Neuronal stem cell (in vitro differentiated cells): ENCODE measurements around the gene IMMP2L.

Experiments
- DNase-seq: peaks from one replicate; pipeline ENCODE4 v3.0.0-alpha.2; 2013; ENCODE audit warnings: low spot score
- H2AFZ ChIP-seq: one replicate; pipeline ENCODE4 v1.6.1; 2013; ENCODE audit warnings: mild to moderate bottlenecking, low read length, inconsistent platforms
- H2AK5ac ChIP-seq: 2 replicates; pipeline ENCODE4 v1.6.1; 2013; ENCODE audit warnings: low read depth, mild to moderate bottlenecking, inconsistent platforms, low read length, moderate library complexity, mixed read lengths
- H2BK120ac ChIP-seq: 2 replicates; pipeline ENCODE4 v1.6.1; 2013; ENCODE audit warnings: low read depth, mild to moderate bottlenecking, inconsistent platforms, low read length, moderate library complexity, mixed read lengths
- H2BK12ac ChIP-seq: one replicate; pipeline ENCODE4 v1.6.1; 2013; ENCODE audit warnings: low read length, inconsistent platforms
- H2BK15ac ChIP-seq: 2 replicates; pipeline ENCODE4 v1.6.1; 2013; ENCODE audit warnings: mild to moderate bottlenecking, low read length, inconsistent platforms, mixed read lengths
- H2BK5ac ChIP-seq: one replicate; pipeline ENCODE4 v1.6.1; 2013; ENCODE audit warnings: inconsistent platforms, mild to moderate bottlenecking, low read length, moderate library complexity
- H3K14ac ChIP-seq: one replicate; pipeline ENCODE4 v1.6.1; 2013; ENCODE audit warnings: low read length, inconsistent platforms
- H3K18ac ChIP-seq: 2 replicates; pipeline ENCODE4 v1.6.1; 2013; ENCODE audit warnings: low read length, inconsistent platforms
- H3K23ac ChIP-seq: 2 replicates; pipeline ENCODE4 v1.6.1; 2013; ENCODE audit warnings: low read depth, mild to moderate bottlenecking, mixed read lengths, low read length, inconsistent platforms; ENCODE audit not compliant: poor library complexity
- H3K27ac ChIP-seq: replicated peaks from 3 replicates; pipeline ENCODE4 v1.5.1; 2013; ENCODE audit warnings: low read length, inconsistent platforms
- H3K27me3 ChIP-seq, 3 experiments: 2 replicates each; pipeline ENCODE4 v1.6.1; 2013; ENCODE audit warnings: low read length in 3 of 3, mild to moderate bottlenecking in 2 of 3, inconsistent platforms in 1 of 3, low read depth in 1 of 3, mixed read lengths in 1 of 3, moderate library complexity in 1 of 3; ENCODE audit not compliant: control insufficient read depth in 3 of 3, insufficient read depth in 3 of 3
- H3K36me3 ChIP-seq, 2 donors: replicated peaks in 1 of 2; 2 replicates each; pipeline ENCODE4 v1.6.1; 2013; ENCODE audit warnings: low read length in 2 of 2; ENCODE audit not compliant: control insufficient read depth in 2 of 2, insufficient read depth in 2 of 2
- H3K4ac ChIP-seq: 2 replicates; pipeline ENCODE4 v1.6.1; 2013; ENCODE audit warnings: inconsistent platforms, mild to moderate bottlenecking, low read length, moderate library complexity
- H3K4me1 ChIP-seq, 2 donors: 1 replicate in 1 of 2; 2 replicates in 1 of 2; pipeline ENCODE4 v1.6.1; 2013; ENCODE audit warnings: low read length in 2 of 2, low read depth in 1 of 2; ENCODE audit not compliant: control insufficient read depth in 2 of 2, insufficient read depth in 1 of 2
- H3K4me2 ChIP-seq: one replicate; pipeline ENCODE4 v1.6.1; 2013; ENCODE audit warnings: mild to moderate bottlenecking, low read length, inconsistent platforms; ENCODE audit not compliant: insufficient read depth, poor library complexity, severe bottlenecking
- H3K4me3 ChIP-seq, 2 donors: 2 replicates each; pipeline ENCODE4 v1.5.1; 2013; ENCODE audit warnings: low read length in 2 of 2, mild to moderate bottlenecking in 2 of 2, inconsistent platforms in 1 of 2, moderate library complexity in 1 of 2
- H3K79me1 ChIP-seq: one replicate; pipeline ENCODE4 v1.6.1; 2013; ENCODE audit warnings: low read depth, mild to moderate bottlenecking, inconsistent platforms, low read length, moderate library complexity
- H3K9ac ChIP-seq: one replicate; pipeline ENCODE4 v1.6.1; 2013; ENCODE audit warnings: mild to moderate bottlenecking, low read depth, low read length, inconsistent platforms; ENCODE audit not compliant: poor library complexity
- H3K9me3 ChIP-seq, 2 donors: replicated peaks in 1 of 2; 2 replicates each; pipeline versions ENCODE3 to v1.6.1; 2013; ENCODE audit warnings: low read length in 2 of 2, mild to moderate bottlenecking in 2 of 2, inconsistent platforms in 1 of 2, low read depth in 1 of 2, mixed read lengths in 1 of 2, moderate library complexity in 1 of 2; ENCODE audit not compliant: control insufficient read depth in 2 of 2, insufficient read depth in 1 of 2
- H4K8ac ChIP-seq: one replicate; pipeline ENCODE4 v1.6.1; 2013; ENCODE audit warnings: low read depth, mild to moderate bottlenecking, inconsistent platforms, low read length, moderate library complexity
- H4K91ac ChIP-seq: one replicate; pipeline ENCODE4 v1.6.1; 2013; ENCODE audit warnings: low read length, low read depth, mild to moderate bottlenecking, inconsistent platforms; ENCODE audit not compliant: poor library complexity
- WGBS, 2 donors: extraction: QIAGEN DNeasy Blood & Tissue Kit; methylation state at CpG; one replicate each; pipeline ENCODE4 v1.1.7; 2013; ENCODE audit warnings: missing lambda C conversion rate in 2 of 2, mixed read lengths in 1 of 2; ENCODE audit not compliant: insufficient read length in 2 of 2, insufficient replicate concordance in 1 of 2; ENCODE audit errors: extremely low coverage in 2 of 2; 5-methylcytosine and 5-hydroxymethylcytosine counted together

IMMP2L gene

DNA sequence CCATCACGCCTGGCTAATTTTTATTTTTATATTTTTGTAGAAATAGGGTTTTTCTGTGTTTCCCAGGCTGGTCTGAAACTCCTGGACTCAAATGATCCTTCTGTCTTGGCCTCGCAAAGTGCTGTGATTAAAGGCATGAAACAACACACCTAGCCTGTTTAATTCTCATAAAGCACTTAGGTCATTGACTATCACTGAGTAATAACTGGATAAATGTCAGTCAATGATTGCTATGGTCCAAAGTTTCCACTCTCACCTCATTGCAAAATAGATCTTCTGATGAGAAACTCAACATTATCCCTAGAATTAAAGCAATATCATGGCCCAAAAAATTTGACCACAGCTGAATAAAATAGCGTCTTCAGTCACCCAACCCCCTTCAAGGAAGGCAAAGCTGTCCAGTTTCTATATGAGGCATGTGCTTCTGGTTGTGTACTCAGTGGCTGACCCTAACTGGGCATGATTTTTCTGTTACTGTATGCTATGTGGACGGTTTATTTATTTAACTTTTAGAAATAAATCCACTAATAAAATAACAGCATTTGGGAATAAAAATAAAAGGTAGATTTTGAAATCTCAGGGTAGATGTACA lies 557.9 kb downstream of the IMMP2L start:
- Histone ChIP-seq H4K8ac (no peak overlapping the region), H2BK5ac (no peak overlapping the region), H3K79me1 (no peaks in the 10 kb centered on the region), H2AFZ (no peak overlapping the region), H2BK15ac (no peak overlapping the region), H3K36me3 (no peaks in the 10 kb centered on the region), H3K9me3 (no peaks in the 10 kb centered on the region), H2AK5ac (no peak overlapping the region), H3K9ac (no peak overlapping the region), H3K4ac (no peak overlapping the region), H4K91ac (no peak overlapping the region), H3K14ac (no peak overlapping the region), H2BK12ac (no peak overlapping the region), H3K4me1 (peaks cover 0 to 3% of the 10 kb centered on the region in 2 donors), H3K18ac (no peak overlapping the region), H3K23ac (no peak overlapping the region), H2BK120ac (no peak overlapping the region), H3K27ac (no peak overlapping the region), H3K4me3 (no peak overlapping the region), H3K4me2 (no peak overlapping the region), H3K27me3 (no peaks in the 10 kb centered on the region)
- DNase-seq = no peak
- no CpG with 5 or more reads among the region's 4 CpGs for WGBS, 2 donors

DNA sequence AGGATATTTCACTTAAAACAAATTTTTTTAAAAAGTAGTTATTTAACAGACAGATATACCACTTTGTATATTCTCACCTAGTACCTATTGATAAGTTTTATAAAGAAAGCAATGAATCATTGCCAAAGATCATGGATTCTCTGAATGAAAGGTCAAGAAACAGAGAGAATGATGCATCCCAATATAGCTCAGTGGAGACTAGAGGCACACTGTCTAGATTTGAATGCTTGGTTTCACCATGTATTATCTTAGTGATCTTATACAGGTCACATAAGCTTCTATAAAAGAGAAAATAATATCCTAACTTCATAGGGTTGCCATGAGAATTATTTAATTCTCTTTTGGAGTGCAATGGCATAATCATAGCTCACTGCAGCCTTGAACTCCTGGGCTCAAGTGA lies 558.4 kb downstream of the IMMP2L start:
- no peak overlapping the region for H3K23ac ChIP-seq

DNA sequence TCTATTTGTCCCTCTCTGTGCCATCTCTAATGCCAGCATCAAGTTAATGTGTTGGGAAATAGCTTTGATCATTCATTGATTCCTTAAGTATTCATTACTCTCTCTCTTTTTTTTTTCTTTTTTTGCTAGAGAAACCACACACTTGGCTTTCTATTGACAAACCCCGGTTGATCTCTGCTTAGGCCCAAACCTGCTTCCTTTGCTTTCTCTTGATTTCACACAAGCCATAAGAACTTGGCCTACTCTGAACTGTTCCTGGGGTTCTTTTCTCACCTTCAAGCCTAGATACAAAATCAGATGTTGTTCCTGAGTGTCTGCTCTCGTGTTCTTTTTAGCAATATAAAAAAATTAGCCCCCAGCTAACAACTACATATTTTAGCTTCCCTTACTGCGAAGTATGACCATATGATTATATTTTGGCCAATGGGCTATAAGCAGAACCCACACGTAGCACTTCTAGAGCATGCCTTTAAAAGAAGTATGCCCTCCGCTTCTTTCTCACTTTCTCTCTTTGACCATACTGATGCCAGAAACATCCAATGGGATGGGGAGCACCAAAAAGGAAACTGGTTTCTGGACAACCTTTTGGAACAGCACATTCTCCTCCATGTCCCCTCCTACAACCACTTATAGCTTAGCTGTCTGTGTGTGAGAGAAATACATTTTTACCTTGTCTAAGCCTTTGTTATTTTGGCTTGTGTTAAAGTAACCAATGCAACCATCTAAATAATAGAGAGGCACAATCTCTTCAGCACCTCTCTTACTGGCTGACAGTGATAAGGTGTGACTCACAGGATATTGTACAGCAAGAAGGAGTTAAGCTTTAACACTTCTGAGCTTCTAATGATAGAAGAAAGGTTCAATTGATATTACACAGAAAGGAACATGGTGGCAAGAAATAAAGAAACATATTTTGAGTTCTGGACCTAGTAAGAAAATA lies 568.0 kb downstream of the IMMP2L start:
- H3K27me3 ChIP-seq = no peaks in the 10 kb centered on the region
- no peak overlapping the region for H2BK15ac ChIP-seq
- no peak overlapping the region for H3K14ac ChIP-seq
- no peak overlapping the region for H3K4me3 ChIP-seq
- DNase-seq = no peak
- H2AK5ac ChIP-seq = no peak overlapping the region
- no peak overlapping the region for H3K9ac ChIP-seq
- no peaks in the 10 kb centered on the region for H3K79me1 ChIP-seq
- H2AFZ ChIP-seq = no peak overlapping the region
- no peak overlapping the region for H4K91ac ChIP-seq
- WGBS, 2 donors = no CpG with 5 or more reads among the region's 5 CpGs
- no peak overlapping the region for H3K18ac ChIP-seq
- H3K9me3 ChIP-seq = no peaks in the 10 kb centered on the region
- no peak overlapping the region for H2BK120ac ChIP-seq
- no peak overlapping the region for H3K4ac ChIP-seq
- H3K4me1 ChIP-seq = no peaks in the 10 kb centered on the region
- no peaks in the 10 kb centered on the region for H3K36me3 ChIP-seq
- no peak overlapping the region for H2BK5ac ChIP-seq
- no peak overlapping the region for H4K8ac ChIP-seq
- H3K27ac ChIP-seq = no peak overlapping the region
- no peak overlapping the region for H2BK12ac ChIP-seq
- H3K23ac ChIP-seq = no peak overlapping the region
- H3K4me2 ChIP-seq = no peak overlapping the region

More for the DNA sequence above, 558.4 kb downstream of the IMMP2L start:
- Histone ChIP-seq H4K8ac (no peak overlapping the region), H2BK12ac (no peak overlapping the region), H3K79me1 (no peaks in the 10 kb centered on the region), H3K14ac (no peak overlapping the region), H2AK5ac (no peak overlapping the region), H3K4me2 (no peak overlapping the region), H3K9me3 (no peaks in the 10 kb centered on the region), H3K4me1 (peaks cover 0 to 2% of the 10 kb centered on the region in 2 donors), H3K9ac (no peak overlapping the region), H3K4me3 (no peak overlapping the region), H4K91ac (no peak overlapping the region), H3K4ac (no peak overlapping the region), H2BK120ac (no peak overlapping the region), H2AFZ (no peak overlapping the region), H3K18ac (no peak overlapping the region), H3K27ac (no peak overlapping the region), H2BK5ac (no peak overlapping the region), H3K27me3 (no peaks in the 10 kb centered on the region), H3K36me3 (no peaks in the 10 kb centered on the region), H2BK15ac (no peak overlapping the region)
- DNase-seq = no peak

DNA sequence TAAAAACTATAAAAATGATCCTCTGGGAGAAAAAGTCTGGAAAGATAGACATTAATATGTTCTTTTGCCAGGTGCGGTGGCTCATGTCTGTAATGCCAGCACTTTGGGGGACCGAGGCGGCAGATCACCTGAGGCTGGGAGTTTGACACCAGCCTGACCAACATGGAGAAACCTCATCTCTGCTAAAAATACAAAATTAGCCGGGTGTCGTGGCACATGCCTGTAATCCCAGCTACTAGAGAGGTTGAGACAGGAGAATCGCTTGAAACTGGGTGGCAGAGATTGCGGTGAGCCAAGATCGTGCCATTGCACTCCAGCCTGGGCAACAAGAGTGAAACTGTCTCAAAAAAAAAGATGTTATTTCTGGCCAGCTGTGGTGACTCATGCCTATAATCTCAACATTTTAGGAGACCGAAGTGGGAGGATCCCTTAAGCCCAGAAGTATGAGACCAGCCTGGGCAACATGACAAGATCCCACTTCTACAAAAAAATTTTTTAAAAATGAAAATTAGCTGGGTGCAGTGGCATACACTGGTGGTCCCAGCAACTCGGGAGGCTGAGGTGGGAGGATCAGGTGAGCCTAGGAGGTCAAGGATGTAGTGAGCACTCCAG lies 573.3 kb downstream of the IMMP2L start:
- H2BK15ac ChIP-seq = no peak overlapping the region
- no peaks in the 10 kb centered on the region for H3K9me3 ChIP-seq
- no peaks in the 10 kb centered on the region for H3K27me3 ChIP-seq
- no peak overlapping the region for H2AK5ac ChIP-seq
- no peak overlapping the region for H2BK120ac ChIP-seq
- no peak for DNase-seq
- no peak overlapping the region for H3K27ac ChIP-seq
- no peaks in the 10 kb centered on the region for H3K36me3 ChIP-seq
- no peak overlapping the region for H4K91ac ChIP-seq
- H2AFZ ChIP-seq = no peak overlapping the region
- no peak overlapping the region for H3K4ac ChIP-seq
- H3K4me3 ChIP-seq = no peak overlapping the region
- no CpG with 5 or more reads among the region's 10 CpGs for WGBS, 2 donors
- no peak overlapping the region for H2BK5ac ChIP-seq
- H3K14ac ChIP-seq = no peak overlapping the region
- H4K8ac ChIP-seq = no peak overlapping the region
- H3K23ac ChIP-seq = no peak overlapping the region
- H3K4me2 ChIP-seq = no peak overlapping the region
- no peaks in the 10 kb centered on the region for H3K4me1 ChIP-seq
- no peaks in the 10 kb centered on the region for H3K79me1 ChIP-seq
- no peak overlapping the region for H2BK12ac ChIP-seq
- no peak overlapping the region for H3K9ac ChIP-seq
- no peak overlapping the region for H3K18ac ChIP-seq
